Sigmoid colon (tissue), 4 donors: ENCODE data around the gene REX1BD.

Experiments
- POLR2A ChIP-seq, 2 donors: fragments of 450-650 bp; IDR thresholded peaks; one replicate each; pipeline ENCODE4 v1.6.1; 2016; ENCODE audit warnings: antibody characterized with exemption in 2 of 2, mild to moderate bottlenecking in 2 of 2, moderate library complexity in 2 of 2
- POLR2AphosphoS5 ChIP-seq, 4 donors: sonication (generic); formaldehyde crosslinking; IDR thresholded peaks; one replicate each; pipeline ENCODE4 v1.6.1; 2017; ENCODE audit warnings: antibody characterized with exemption in 4 of 4
- TF ChIP-seq, protein P1 (sequence below), 4 experiments: fragments of 450-650 bp in 3 of 4; fragments of 200-600 bp in 1 of 4; IDR thresholded peaks; one replicate each; pipeline ENCODE4 v1.5.1; 2016 to 2019; ENCODE audit warnings: antibody characterized with exemption in 4 of 4, mild to moderate bottlenecking in 3 of 4, moderate library complexity in 2 of 4

DNA sequence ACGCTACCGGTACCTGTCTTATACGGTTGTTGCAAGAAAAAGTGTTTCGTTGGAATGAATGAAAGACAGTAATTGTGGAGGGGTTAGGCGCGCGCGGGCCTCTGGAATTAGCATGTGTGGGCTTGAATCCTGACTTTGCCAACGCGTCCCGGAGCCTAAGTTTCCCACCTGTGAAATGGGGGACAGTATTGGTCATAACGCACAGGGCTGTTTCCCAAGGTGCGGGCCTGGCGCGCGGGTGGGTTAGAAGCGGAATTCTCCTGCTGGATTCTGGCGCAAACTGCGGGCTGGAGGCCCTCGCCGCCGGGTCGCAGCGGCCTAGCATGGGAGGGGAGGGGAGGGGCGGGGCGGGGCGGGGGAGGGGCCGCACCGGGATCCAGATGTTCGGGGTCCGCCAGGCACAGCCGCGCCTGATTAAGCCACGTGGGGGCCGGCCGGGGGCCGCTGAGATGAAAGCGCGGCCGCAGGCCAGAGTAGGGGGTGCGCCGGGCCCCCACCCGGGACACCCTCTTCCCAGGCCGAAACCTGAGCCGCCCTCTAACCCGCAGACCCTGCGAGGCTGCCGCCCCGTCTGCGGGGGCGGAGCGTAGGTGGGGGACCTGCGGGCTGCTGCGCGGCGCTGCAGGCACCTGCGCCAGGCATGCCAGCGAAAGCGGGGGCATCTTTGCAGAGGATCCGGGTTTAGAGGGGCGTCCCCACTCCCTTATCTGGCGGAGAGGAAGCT, 22.9 kb downstream of the REX1BD start:
- TF ChIP-seq POLR2A (IDR thresholded peaks at IDR 0.05) = no peak
- TF ChIP-seq, protein P1, sequence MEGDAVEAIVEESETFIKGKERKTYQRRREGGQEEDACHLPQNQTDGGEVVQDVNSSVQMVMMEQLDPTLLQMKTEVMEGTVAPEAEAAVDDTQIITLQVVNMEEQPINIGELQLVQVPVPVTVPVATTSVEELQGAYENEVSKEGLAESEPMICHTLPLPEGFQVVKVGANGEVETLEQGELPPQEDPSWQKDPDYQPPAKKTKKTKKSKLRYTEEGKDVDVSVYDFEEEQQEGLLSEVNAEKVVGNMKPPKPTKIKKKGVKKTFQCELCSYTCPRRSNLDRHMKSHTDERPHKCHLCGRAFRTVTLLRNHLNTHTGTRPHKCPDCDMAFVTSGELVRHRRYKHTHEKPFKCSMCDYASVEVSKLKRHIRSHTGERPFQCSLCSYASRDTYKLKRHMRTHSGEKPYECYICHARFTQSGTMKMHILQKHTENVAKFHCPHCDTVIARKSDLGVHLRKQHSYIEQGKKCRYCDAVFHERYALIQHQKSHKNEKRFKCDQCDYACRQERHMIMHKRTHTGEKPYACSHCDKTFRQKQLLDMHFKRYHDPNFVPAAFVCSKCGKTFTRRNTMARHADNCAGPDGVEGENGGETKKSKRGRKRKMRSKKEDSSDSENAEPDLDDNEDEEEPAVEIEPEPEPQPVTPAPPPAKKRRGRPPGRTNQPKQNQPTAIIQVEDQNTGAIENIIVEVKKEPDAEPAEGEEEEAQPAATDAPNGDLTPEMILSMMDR (IDR thresholded peaks at IDR 0.05) = no peak
- no peak for TF ChIP-seq POLR2AphosphoS5 (IDR thresholded peaks at IDR 0.05)
